H9 (cell line): Measurements from ENCODE around the gene SLC52A3. TPM values are rescaled to one million over a fixed set of nuclear protein-coding genes. Genes with fewer than 3 reads are reported as not detected.

Experiments
- DNase-seq: peaks from one replicate; pipeline ENCODE4 v3.0.0-alpha.2; 2017
- H2AFZ ChIP-seq: one replicate; pipeline ENCODE4 v1.6.1; 2013; ENCODE audit warnings: mild to moderate bottlenecking, low read length, control low read depth, moderate library complexity
- H2AK5ac ChIP-seq: 2 replicates; pipeline ENCODE4 v1.6.1; 2013; ENCODE audit warnings: low read length, control low read depth, mixed read lengths; ENCODE audit not compliant: insufficient read length
- H2BK120ac ChIP-seq: one replicate; pipeline ENCODE4 v1.6.1; 2013; ENCODE audit warnings: low read depth, mild to moderate bottlenecking, low read length, control low read depth, inconsistent platforms; ENCODE audit not compliant: poor library complexity, severe bottlenecking
- H2BK12ac ChIP-seq: 2 replicates; pipeline ENCODE4 v1.6.1; 2013; ENCODE audit warnings: low read length, control low read depth, mixed read lengths, low read depth; ENCODE audit not compliant: insufficient read length
- H2BK15ac ChIP-seq: 2 replicates; pipeline ENCODE4 v1.6.1; 2013; ENCODE audit warnings: low read depth, low read length, control low read depth
- H2BK20ac ChIP-seq: one replicate; pipeline ENCODE4 v1.6.1; 2013; ENCODE audit warnings: low read depth, mild to moderate bottlenecking, low read length, control low read depth, inconsistent platforms; ENCODE audit not compliant: poor library complexity, severe bottlenecking
- H2BK5ac ChIP-seq: 2 replicates; pipeline ENCODE4 v1.6.1; 2013; ENCODE audit warnings: low read length, control low read depth, mixed read lengths; ENCODE audit not compliant: insufficient read length
- H3K14ac ChIP-seq: 2 replicates; pipeline ENCODE4 v1.6.1; 2013; ENCODE audit warnings: low read length, control low read depth; ENCODE audit not compliant: insufficient read depth
- H3K18ac ChIP-seq: 2 replicates; pipeline ENCODE4 v1.6.1; 2013; ENCODE audit warnings: low read depth, mild to moderate bottlenecking, mixed read lengths, low read length, control low read depth; ENCODE audit not compliant: insufficient read length
- H3K23ac ChIP-seq: 2 replicates; pipeline ENCODE4 v1.6.1; 2013; ENCODE audit warnings: low read length, control low read depth, mixed read lengths, low read depth; ENCODE audit not compliant: insufficient read length
- H3K23me2 ChIP-seq: 2 replicates; pipeline ENCODE4 v1.6.1; 2013; ENCODE audit warnings: low read depth, mild to moderate bottlenecking, mixed read lengths, low read length, control low read depth; ENCODE audit not compliant: insufficient read length, poor library complexity, severe bottlenecking
- H3K27ac ChIP-seq: 2 replicates; pipeline ENCODE4 v1.5.1; 2013; ENCODE audit warnings: low read length, control low read depth, mixed read lengths, low read depth; ENCODE audit not compliant: insufficient read length
- H3K27me3 ChIP-seq: 2 replicates; pipeline ENCODE4 v1.6.1; 2013; ENCODE audit warnings: low read length, control low read depth, inconsistent platforms; ENCODE audit not compliant: insufficient read depth
- H3K4ac ChIP-seq: 2 replicates; pipeline ENCODE4 v1.6.1; 2013; ENCODE audit warnings: low read depth, mild to moderate bottlenecking, control low read depth, inconsistent platforms, low read length, moderate library complexity
- H3K4me1 ChIP-seq: 2 replicates; pipeline ENCODE4 v1.6.1; 2013; ENCODE audit warnings: low read length, control low read depth, inconsistent platforms; ENCODE audit not compliant: insufficient read depth
- H3K4me2 ChIP-seq: 2 replicates; pipeline ENCODE4 v1.6.1; 2013; ENCODE audit warnings: low read length, control low read depth, mixed read lengths; ENCODE audit not compliant: insufficient read length, insufficient read depth
- H3K56ac ChIP-seq: 2 replicates; pipeline ENCODE4 v1.6.1; 2013; ENCODE audit warnings: low read depth, mild to moderate bottlenecking, mixed read lengths, low read length, control low read depth; ENCODE audit not compliant: insufficient read length
- H3K79me1 ChIP-seq: 2 replicates; pipeline ENCODE4 v1.6.1; 2013; ENCODE audit warnings: low read depth, mild to moderate bottlenecking, moderate library complexity, low read length, control low read depth, inconsistent platforms; ENCODE audit not compliant: insufficient read depth, poor library complexity, severe bottlenecking
- H3K79me2 ChIP-seq: 2 replicates; pipeline ENCODE4 v1.6.1; 2013; ENCODE audit warnings: low read length, control low read depth, inconsistent platforms; ENCODE audit not compliant: insufficient read depth
- H3K9ac ChIP-seq: 2 replicates; pipeline ENCODE4 v1.6.1; 2013; ENCODE audit warnings: low read length, control low read depth, mixed read lengths; ENCODE audit not compliant: insufficient read length; ENCODE audit errors: extremely low read depth
- H3K9me3 ChIP-seq: one replicate; pipeline ENCODE4 v1.6.1; 2013; ENCODE audit warnings: low read depth, low read length, inconsistent platforms; ENCODE audit not compliant: control insufficient read depth
- H3T11ph ChIP-seq: one replicate; pipeline ENCODE4 v1.6.1; 2013; ENCODE audit warnings: mild to moderate bottlenecking, low read length, control low read depth, inconsistent platforms
- H4K20me1 ChIP-seq: one replicate; pipeline ENCODE4 v1.6.1; 2013; ENCODE audit not compliant: control insufficient read depth, insufficient read length, insufficient read depth
- H4K5ac ChIP-seq: 2 replicates; pipeline ENCODE4 v1.6.1; 2013; ENCODE audit warnings: low read depth, mild to moderate bottlenecking, mixed read lengths, low read length, control low read depth; ENCODE audit not compliant: insufficient read length
- H4K8ac ChIP-seq: replicated peaks from 2 replicates; pipeline ENCODE4 v1.6.1; 2013; ENCODE audit warnings: low read length, control low read depth, mixed read lengths, low read depth; ENCODE audit not compliant: insufficient read length
- H4K91ac ChIP-seq: 2 replicates; pipeline ENCODE4 v1.6.1; 2013; ENCODE audit warnings: low read depth, mild to moderate bottlenecking, moderate library complexity, mixed read lengths, low read length, control low read depth; ENCODE audit not compliant: insufficient read length
- H3K27ac Mint-ChIP-seq, 3 experiments: 2 replicates in 2 of 3; 3 replicates in 1 of 3; pipeline ENCODE4 v1.8.0; 2020 to 2021; ENCODE audit warnings: mixed read lengths in 3 of 3, mild to moderate bottlenecking in 1 of 3, moderate library complexity in 1 of 3
- H3K27me3 Mint-ChIP-seq: 2 replicates; pipeline ENCODE4 v1.8.0; 2021; ENCODE audit warnings: low read depth, mild to moderate bottlenecking, moderate library complexity, mixed read lengths
- H3K36me3 Mint-ChIP-seq, 3 experiments: 2 replicates in 2 of 3; 3 replicates in 1 of 3; pipeline ENCODE4 v1.8.0; 2020 to 2021; ENCODE audit warnings: low read depth in 3 of 3, mixed read lengths in 3 of 3; ENCODE audit not compliant: insufficient read depth in 1 of 3
- H3K4me1 Mint-ChIP-seq, 2 experiments: 2 replicates each; pipeline ENCODE4 v1.8.0; 2020; ENCODE audit warnings: mixed read lengths in 2 of 2
- H3K4me3 Mint-ChIP-seq, 2 experiments: 2 replicates in 1 of 2; 3 replicates in 1 of 2; pipeline ENCODE4 v1.8.0; 2020 to 2021; ENCODE audit warnings: mild to moderate bottlenecking in 2 of 2, mixed read lengths in 2 of 2, moderate library complexity in 1 of 2
- H3K9me3 Mint-ChIP-seq, 2 experiments: 2 replicates in 1 of 2; 3 replicates in 1 of 2; pipeline ENCODE4 v1.8.0; 2020; ENCODE audit warnings: mild to moderate bottlenecking in 2 of 2, mixed read lengths in 2 of 2, moderate library complexity in 1 of 2
- CTCF ChIP-seq: fragments of 200-600 bp; sonication (generic); conservative IDR thresholded peaks from 3 replicates; pipeline ENCODE4 v1.8.0; 2021; ENCODE audit warnings: antibody characterized with exemption, mild to moderate bottlenecking
- WGBS: extraction: QIAGEN DNeasy Blood & Tissue Kit; methylation state at CpG from one replicate; pipeline ENCODE4 v1.1.7; 2013; ENCODE audit warnings: missing lambda C conversion rate, low lambda C conversion rate, mixed read lengths; ENCODE audit not compliant: insufficient read length; ENCODE audit errors: extremely low coverage; 5-methylcytosine and 5-hydroxymethylcytosine counted together
- total RNA-seq: library from RNA; stranded (reverse); gene quantifications from 2 replicates; pipeline ENCODE4 v1.2.1, GENCODE V29; 2021

SLC52A3 gene
- total RNA-seq, 1 experiment from 2014 or later: 3.3 TPM

DNA sequence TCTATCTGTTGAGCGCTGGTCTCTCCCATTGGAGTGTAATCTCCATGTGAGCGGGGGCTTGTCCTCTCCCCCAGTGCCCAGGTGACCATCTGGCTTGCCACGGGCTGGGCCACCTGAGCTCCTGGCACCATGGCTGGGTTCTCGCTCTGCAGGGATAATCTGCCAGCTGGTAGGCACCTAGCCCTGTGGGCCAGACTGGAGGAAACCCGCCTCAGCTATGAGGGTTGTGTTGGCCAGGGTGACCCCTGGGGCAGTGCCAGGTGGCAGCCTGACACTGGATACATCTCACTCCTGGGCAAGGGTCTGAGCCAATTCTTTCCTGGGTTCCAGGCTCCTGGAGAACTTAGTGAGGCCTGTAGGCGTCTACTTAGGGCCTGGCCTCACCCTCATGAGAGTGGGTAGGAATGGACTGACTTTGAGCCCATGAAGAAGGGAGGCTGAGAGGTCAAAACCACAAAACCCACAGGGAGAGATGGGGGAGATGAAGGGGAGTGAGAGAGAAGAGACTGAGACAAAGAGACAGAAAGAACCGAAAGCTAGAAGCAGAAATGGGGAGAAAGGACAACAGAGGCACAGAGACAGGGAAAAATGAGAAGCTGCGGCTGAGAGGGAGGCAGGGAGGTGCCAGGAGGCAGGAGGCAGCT lies 5.8 kb upstream of the SLC52A3 start:
- H3K9ac ChIP-seq: no peak overlapping the region
- Mint-ChIP-seq H3K9me3 (peaks cover 0 to 3% of the 10 kb centered on the region in 2 experiments; a peak in 2 of 5 replicates), H3K4me1 (peaks cover 30 to 37% of the 10 kb centered on the region in 2 experiments), H3K27ac (no peak overlapping the region; a peak in 1 of 7 replicates), H3K4me3 (no peak overlapping the region), H3K27me3 (no peaks in the 10 kb centered on the region), H3K36me3 (no peaks in the 10 kb centered on the region)
- no peak overlapping the region for H3K14ac ChIP-seq
- no CpG with 5 or more reads among the region's 8 CpGs for WGBS
- H3T11ph ChIP-seq: no peak overlapping the region
- no peaks in the 10 kb centered on the region for H3K79me1 ChIP-seq
- H4K20me1 ChIP-seq: no peaks in the 10 kb centered on the region
- H4K5ac ChIP-seq: no peak overlapping the region
- H4K91ac ChIP-seq: no peak overlapping the region
- H2BK20ac ChIP-seq: no peak overlapping the region
- no peak overlapping the region for H3K18ac ChIP-seq
- no peak overlapping the region for H2BK15ac ChIP-seq
- H4K8ac ChIP-seq: no peak overlapping the region
- no peaks in the 10 kb centered on the region for H3K79me2 ChIP-seq
- no peaks in the 10 kb centered on the region for H3K23me2 ChIP-seq
- no peak overlapping the region for H3K23ac ChIP-seq
- no peak overlapping the region for H2BK12ac ChIP-seq
- no peak for TF ChIP-seq CTCF
- H2AFZ ChIP-seq: no peak overlapping the region
- H2BK120ac ChIP-seq: no peak overlapping the region
- peaks cover 5% of the 10 kb centered on the region; the same call in 1 of the 2 replicates for H3K4me1 ChIP-seq
- no peak overlapping the region for H3K56ac ChIP-seq
- H3K9me3 ChIP-seq: no peaks in the 10 kb centered on the region
- H2AK5ac ChIP-seq: no peak overlapping the region
- H3K27ac ChIP-seq: no peak overlapping the region
- DNase-seq: no peak
- no peak overlapping the region for H3K4ac ChIP-seq
- no peaks in the 10 kb centered on the region for H3K27me3 ChIP-seq
- no peak overlapping the region for H2BK5ac ChIP-seq
- no peak overlapping the region for H3K4me2 ChIP-seq
